K562 (cell line): Measurements from ENCODE around the gene RRH. TPM values are rescaled to one million over a fixed set of nuclear protein-coding genes. Genes with fewer than 3 reads are reported as not detected.

ENCODE experiments used
- BRCA1 ChIP-seq, 2 experiments: fragments of 450-650 bp in 1 of 2; sonication (generic) in 1 of 2; formaldehyde crosslinking in 1 of 2; IDR thresholded peaks; 2 replicates each; pipeline versions ENCODE4 v1.5.0 to v1.6.1; 2017 to 2020; ENCODE audit warnings: mild to moderate bottlenecking in 1 of 2, missing genetic modification reagents in 1 of 2
- DNMT1 ChIP-seq: fragments of 450-650 bp; IDR thresholded peaks from 2 replicates; pipeline ENCODE4 v1.6.1; 2016; ENCODE audit warnings: antibody characterized with exemption, mild to moderate bottlenecking
- EGR1 ChIP-seq: fragments of 450-650 bp; conservative IDR thresholded peaks from 2 replicates; pipeline ENCODE4 v1.6.1; 2017; ENCODE audit warnings: mild to moderate bottlenecking
- GATAD2A ChIP-seq: fragments of 450-650 bp; IDR thresholded peaks from 2 replicates; pipeline ENCODE4 v1.6.1; 2017
- L3MBTL2 ChIP-seq: fragments of 450-650 bp; IDR thresholded peaks from 2 replicates; pipeline ENCODE4 v1.6.1; 2016; ENCODE audit warnings: mild to moderate bottlenecking, moderate library complexity
- MAFG ChIP-seq: fragments of 450-650 bp; conservative IDR thresholded peaks from 2 replicates; pipeline ENCODE4 v1.6.1; 2016; ENCODE audit warnings: missing genetic modification characterization, missing compliant biosample characterization
- RBM22 ChIP-seq: fragments of 200-400 bp; formaldehyde crosslinking; IDR thresholded peaks from 2 replicates; pipeline ENCODE4 v1.6.1; 2018; ENCODE audit warnings: low read length, low read depth; ENCODE audit not compliant: poor library complexity, severe bottlenecking
- SMAD4 ChIP-seq: fragments of 250-450 bp; sonication (Bioruptor Pico); conservative IDR thresholded peaks from 2 replicates; pipeline ENCODE4 v1.8.0; 2021; ENCODE audit warnings: inconsistent platforms, mild to moderate bottlenecking, moderate library complexity
- TAL1 ChIP-seq: fragments of 450-650 bp; IDR thresholded peaks from 2 replicates; pipeline ENCODE4 v1.6.1; 2016; ENCODE audit warnings: mild to moderate bottlenecking
- ZKSCAN1 ChIP-seq: fragments of 150-350 bp; IDR thresholded peaks from 2 replicates; pipeline ENCODE4 v1.6.1; 2016; ENCODE audit warnings: low read depth, low read length
- ZNF140 ChIP-seq: fragments of 250-450 bp; sonication (Bioruptor Pico); IDR thresholded peaks from 2 replicates; pipeline ENCODE4 v1.8.0; 2021; ENCODE audit warnings: moderate library complexity, mild to moderate bottlenecking, inconsistent platforms
- ZNF232 ChIP-seq: sonication (generic); formaldehyde crosslinking; IDR thresholded peaks from 2 replicates; pipeline ENCODE4 v1.8.0; 2022; ENCODE audit warnings: mild to moderate bottlenecking, missing genetic modification reagents
- ZNF347 ChIP-seq: fragments of 450-650 bp; formaldehyde crosslinking; IDR thresholded peaks from 2 replicates; pipeline ENCODE4 v1.4.0; 2020; ENCODE audit warnings: low read depth, mild to moderate bottlenecking, moderate library complexity
- polyA plus RNA-seq, 8 experiments: library from polyadenylated mRNA; depleted of rRNA in 4 of 8; stranded (reverse) in 5 of 8; unstranded in 3 of 8; fragments of >200 nt; fragmentation: Nextera tagmentation in 2 of 8; fragmentation: Illumina TruSeq in 1 of 8; extraction: Ambion mirVana in 2 of 8; extraction: Trizol in 1 of 8; gene quantifications; 2 replicates each; pipeline versions ENCODE4 v1.2.1 to v1.2.3, GENCODE V29; 2011 to 2014; ENCODE audit warnings: inconsistent platforms in 1 of 8, missing spikeins in 1 of 8
- total RNA-seq, 7 experiments: library from RNA; depleted of rRNA in 6 of 7; stranded (reverse); fragments of >200 nt in 6 of 7; fragmentation: Illumina TruSeq in 2 of 7; extraction: Trizol in 2 of 7; gene quantifications; 2 replicates each; pipeline versions ENCODE4 v1.2.1 to v1.2.3, GENCODE V29; 2011 to 2021; ENCODE audit warnings: low replicate concordance in 1 of 7
- TF ChIP-seq, protein P1 (sequence below), 2 experiments: fragments of 150-350 bp in 1 of 2; IDR thresholded peaks; 2 replicates each; pipeline ENCODE4 v1.6.1; 2012 to 2016; ENCODE audit warnings: low read depth in 2 of 2, low read length in 2 of 2, mild to moderate bottlenecking in 1 of 2, moderate library complexity in 1 of 2
- TF ChIP-seq, protein P2 (sequence below): sonication (generic); formaldehyde crosslinking; IDR thresholded peaks from 2 replicates; pipeline ENCODE4 v1.8.0; 2023; ENCODE audit warnings: missing genetic modification reagents, mild to moderate bottlenecking, borderline replicate concordance
- TF ChIP-seq, protein P3 (sequence below): fragments of 450-650 bp; conservative IDR thresholded peaks from 2 replicates; pipeline ENCODE4 v1.6.1; 2016; ENCODE audit warnings: missing genetic modification characterization, low read depth, mild to moderate bottlenecking, missing compliant biosample characterization, moderate library complexity
- TF ChIP-seq, protein P4 (sequence below): IDR thresholded peaks from 2 replicates; pipeline ENCODE4 v1.6.1; 2016; ENCODE audit warnings: missing genetic modification characterization, missing compliant biosample characterization

Gene RRH
- total and polyA plus RNA-seq, 9 of the 15 experiments (the other 6 are each of a cell fraction or from before 2014, with no cell fraction given): 0.04 to 0.31 (median 0.12) TPM; not detected in 3

DNA sequence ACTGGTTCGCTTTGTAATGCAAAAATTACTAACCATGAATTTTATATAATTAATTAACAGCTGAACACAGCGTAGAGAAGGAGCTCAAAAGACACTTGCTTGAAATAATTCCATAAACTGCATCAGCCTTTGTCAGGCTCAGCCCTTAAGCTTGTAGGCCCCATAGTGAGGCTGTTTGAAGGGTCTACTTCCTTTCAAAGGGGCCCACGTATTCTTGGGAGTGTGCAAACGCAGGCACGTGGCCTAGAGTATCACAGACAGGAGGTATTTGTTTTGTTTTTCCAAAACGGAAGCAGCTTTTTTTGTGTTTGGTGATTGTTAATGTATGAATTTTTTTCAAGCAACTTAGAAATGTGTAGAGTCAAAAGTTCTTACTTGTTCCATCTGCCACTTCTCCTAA is 59.3 kb downstream of the RRH start (continued):
- TF ChIP-seq, protein P1, sequence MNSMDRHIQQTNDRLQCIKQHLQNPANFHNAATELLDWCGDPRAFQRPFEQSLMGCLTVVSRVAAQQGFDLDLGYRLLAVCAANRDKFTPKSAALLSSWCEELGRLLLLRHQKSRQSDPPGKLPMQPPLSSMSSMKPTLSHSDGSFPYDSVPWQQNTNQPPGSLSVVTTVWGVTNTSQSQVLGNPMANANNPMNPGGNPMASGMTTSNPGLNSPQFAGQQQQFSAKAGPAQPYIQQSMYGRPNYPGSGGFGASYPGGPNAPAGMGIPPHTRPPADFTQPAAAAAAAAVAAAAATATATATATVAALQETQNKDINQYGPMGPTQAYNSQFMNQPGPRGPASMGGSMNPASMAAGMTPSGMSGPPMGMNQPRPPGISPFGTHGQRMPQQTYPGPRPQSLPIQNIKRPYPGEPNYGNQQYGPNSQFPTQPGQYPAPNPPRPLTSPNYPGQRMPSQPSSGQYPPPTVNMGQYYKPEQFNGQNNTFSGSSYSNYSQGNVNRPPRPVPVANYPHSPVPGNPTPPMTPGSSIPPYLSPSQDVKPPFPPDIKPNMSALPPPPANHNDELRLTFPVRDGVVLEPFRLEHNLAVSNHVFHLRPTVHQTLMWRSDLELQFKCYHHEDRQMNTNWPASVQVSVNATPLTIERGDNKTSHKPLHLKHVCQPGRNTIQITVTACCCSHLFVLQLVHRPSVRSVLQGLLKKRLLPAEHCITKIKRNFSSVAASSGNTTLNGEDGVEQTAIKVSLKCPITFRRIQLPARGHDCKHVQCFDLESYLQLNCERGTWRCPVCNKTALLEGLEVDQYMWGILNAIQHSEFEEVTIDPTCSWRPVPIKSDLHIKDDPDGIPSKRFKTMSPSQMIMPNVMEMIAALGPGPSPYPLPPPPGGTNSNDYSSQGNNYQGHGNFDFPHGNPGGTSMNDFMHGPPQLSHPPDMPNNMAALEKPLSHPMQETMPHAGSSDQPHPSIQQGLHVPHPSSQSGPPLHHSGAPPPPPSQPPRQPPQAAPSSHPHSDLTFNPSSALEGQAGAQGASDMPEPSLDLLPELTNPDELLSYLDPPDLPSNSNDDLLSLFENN (IDR thresholded peaks at IDR 0.05; ENCODE audit: low read depth in 2 of 2, low read length in 2 of 2): no peak
- no peak for TF ChIP-seq ZKSCAN1
- TF ChIP-seq BRCA1 (IDR thresholded peaks at IDR 0.05): no peak
- TF ChIP-seq BRCA1 (CRISPR knock-in tag; IDR thresholded peaks at IDR 0.05): no peak
- TF ChIP-seq, protein P2, sequence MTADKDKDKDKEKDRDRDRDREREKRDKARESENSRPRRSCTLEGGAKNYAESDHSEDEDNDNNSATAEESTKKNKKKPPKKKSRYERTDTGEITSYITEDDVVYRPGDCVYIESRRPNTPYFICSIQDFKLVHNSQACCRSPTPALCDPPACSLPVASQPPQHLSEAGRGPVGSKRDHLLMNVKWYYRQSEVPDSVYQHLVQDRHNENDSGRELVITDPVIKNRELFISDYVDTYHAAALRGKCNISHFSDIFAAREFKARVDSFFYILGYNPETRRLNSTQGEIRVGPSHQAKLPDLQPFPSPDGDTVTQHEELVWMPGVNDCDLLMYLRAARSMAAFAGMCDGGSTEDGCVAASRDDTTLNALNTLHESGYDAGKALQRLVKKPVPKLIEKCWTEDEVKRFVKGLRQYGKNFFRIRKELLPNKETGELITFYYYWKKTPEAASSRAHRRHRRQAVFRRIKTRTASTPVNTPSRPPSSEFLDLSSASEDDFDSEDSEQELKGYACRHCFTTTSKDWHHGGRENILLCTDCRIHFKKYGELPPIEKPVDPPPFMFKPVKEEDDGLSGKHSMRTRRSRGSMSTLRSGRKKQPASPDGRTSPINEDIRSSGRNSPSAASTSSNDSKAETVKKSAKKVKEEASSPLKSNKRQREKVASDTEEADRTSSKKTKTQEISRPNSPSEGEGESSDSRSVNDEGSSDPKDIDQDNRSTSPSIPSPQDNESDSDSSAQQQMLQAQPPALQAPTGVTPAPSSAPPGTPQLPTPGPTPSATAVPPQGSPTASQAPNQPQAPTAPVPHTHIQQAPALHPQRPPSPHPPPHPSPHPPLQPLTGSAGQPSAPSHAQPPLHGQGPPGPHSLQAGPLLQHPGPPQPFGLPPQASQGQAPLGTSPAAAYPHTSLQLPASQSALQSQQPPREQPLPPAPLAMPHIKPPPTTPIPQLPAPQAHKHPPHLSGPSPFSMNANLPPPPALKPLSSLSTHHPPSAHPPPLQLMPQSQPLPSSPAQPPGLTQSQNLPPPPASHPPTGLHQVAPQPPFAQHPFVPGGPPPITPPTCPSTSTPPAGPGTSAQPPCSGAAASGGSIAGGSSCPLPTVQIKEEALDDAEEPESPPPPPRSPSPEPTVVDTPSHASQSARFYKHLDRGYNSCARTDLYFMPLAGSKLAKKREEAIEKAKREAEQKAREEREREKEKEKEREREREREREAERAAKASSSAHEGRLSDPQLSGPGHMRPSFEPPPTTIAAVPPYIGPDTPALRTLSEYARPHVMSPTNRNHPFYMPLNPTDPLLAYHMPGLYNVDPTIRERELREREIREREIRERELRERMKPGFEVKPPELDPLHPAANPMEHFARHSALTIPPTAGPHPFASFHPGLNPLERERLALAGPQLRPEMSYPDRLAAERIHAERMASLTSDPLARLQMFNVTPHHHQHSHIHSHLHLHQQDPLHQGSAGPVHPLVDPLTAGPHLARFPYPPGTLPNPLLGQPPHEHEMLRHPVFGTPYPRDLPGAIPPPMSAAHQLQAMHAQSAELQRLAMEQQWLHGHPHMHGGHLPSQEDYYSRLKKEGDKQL: no peak
- TF ChIP-seq ZNF347 (CRISPR knock-in tag): no peak
- TF ChIP-seq GATAD2A: no peak
- no peak for TF ChIP-seq DNMT1
- TF ChIP-seq EGR1: no peak
- TF ChIP-seq, protein P3, sequence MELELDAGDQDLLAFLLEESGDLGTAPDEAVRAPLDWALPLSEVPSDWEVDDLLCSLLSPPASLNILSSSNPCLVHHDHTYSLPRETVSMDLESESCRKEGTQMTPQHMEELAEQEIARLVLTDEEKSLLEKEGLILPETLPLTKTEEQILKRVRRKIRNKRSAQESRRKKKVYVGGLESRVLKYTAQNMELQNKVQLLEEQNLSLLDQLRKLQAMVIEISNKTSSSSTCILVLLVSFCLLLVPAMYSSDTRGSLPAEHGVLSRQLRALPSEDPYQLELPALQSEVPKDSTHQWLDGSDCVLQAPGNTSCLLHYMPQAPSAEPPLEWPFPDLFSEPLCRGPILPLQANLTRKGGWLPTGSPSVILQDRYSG (tag): 0 out of 2 replicates have a peak, but pooled peaks have one; percentile 36
- TF ChIP-seq L3MBTL2: peak; percentile 14; the same call in 1 of the 2 replicates
- no peak for TF ChIP-seq RBM22
- TF ChIP-seq MAFG: no peak
- TF ChIP-seq, protein P4, sequence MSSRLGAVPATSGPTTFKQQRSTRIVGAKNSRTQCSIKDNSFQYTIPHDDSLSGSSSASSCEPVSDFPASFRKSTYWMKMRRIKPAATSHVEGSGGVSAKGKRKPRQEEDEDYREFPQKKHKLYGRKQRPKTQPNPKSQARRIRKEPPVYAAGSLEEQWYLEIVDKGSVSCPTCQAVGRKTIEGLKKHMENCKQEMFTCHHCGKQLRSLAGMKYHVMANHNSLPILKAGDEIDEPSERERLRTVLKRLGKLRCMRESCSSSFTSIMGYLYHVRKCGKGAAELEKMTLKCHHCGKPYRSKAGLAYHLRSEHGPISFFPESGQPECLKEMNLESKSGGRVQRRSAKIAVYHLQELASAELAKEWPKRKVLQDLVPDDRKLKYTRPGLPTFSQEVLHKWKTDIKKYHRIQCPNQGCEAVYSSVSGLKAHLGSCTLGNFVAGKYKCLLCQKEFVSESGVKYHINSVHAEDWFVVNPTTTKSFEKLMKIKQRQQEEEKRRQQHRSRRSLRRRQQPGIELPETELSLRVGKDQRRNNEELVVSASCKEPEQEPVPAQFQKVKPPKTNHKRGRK (tag): no peak
- no peak for TF ChIP-seq ZNF140 (CRISPR knock-in tag)
- TF ChIP-seq TAL1: no peak
- TF ChIP-seq ZNF232 (CRISPR knock-in tag): no peak
- TF ChIP-seq SMAD4: 0 out of 2 replicates have a peak, but pooled peaks have one; percentile 31
